A549 (cell line): ENCODE measurements around the gene EPB41L4A. TPM values are rescaled to one million over a fixed set of nuclear protein-coding genes. Genes with fewer than 3 reads are reported as not detected.
"Not testable (repeated sequence)": the region's sequence is repeated elsewhere in the genome, so short reads cannot be mapped to it uniquely, and the experiment has no call there.

Source experiments
- ATAC-seq, 2 experiments: fragments of 200-7000 bp in 1 of 2; fragments of >200 bp in 1 of 2; cut with Nextera tagmentation in 1 of 2; cut with Tn5 transposase in 1 of 2; 3 replicates each; pipeline versions ENCODE4 v1.8.0 to v1.9.1; 2018 to 2020; ENCODE audit warnings: mild to moderate bottlenecking in 1 of 2, moderate library complexity in 1 of 2
- CTCF ChIA-PET: fragments of 300-600 bp; sonication (Branson Sonifier 250); formaldehyde crosslinking; extraction: SDS; loops from one replicate; lab custom pipeline; 2021; ENCODE audit warnings: antibody characterized with exemption, inconsistent platforms; lab: Yijun Ruan, JAX
- POLR2A ChIA-PET: fragments of 350-600 bp; formaldehyde crosslinking; extraction: SDS; loops from one replicate; lab custom pipeline; 2021; ENCODE audit warnings: antibody characterized with exemption, inconsistent platforms; lab: Yijun Ruan, JAX
- DNase-seq, 2 experiments: peaks; one replicate each; pipeline versions ENCODE4 v3.0.0 to v3.0.0-alpha.2; 2011 to 2016; ENCODE audit warnings: low read depth in 1 of 2, low spot score in 1 of 2
- FAIRE-seq: peaks from 2 replicates; lab custom pipeline; 2011; peaks lifted over from hg19 to GRCh38; lab: Jason Lieb, UNC
- H3K27ac ChIP-seq, 2 experiments: fragments of >200 bp; sonication (Bioruptor Twin); formaldehyde crosslinking; 3 replicates each; pipeline ENCODE4 v1.5.1; 2016 to 2017
- H3K4me1 ChIP-seq: fragments of >200 bp; sonication (Bioruptor Twin); formaldehyde crosslinking; 3 replicates; pipeline ENCODE4 v1.6.1; 2016
- H3K4me2 ChIP-seq: fragments of >200 bp; sonication (Bioruptor Twin); formaldehyde crosslinking; 3 replicates; pipeline ENCODE4 v1.6.1; 2016
- H3K4me3 ChIP-seq: fragments of >200 bp; sonication (Bioruptor Twin); formaldehyde crosslinking; 3 replicates; pipeline ENCODE4 v1.5.1; 2016
- H3K9me3 ChIP-seq: fragments of >200 bp; sonication (Bioruptor Twin); formaldehyde crosslinking; 3 replicates; pipeline ENCODE4 v1.6.1; 2016
- BCL3 ChIP-seq: fragments of >200 bp; sonication (Bioruptor Twin); formaldehyde crosslinking; IDR thresholded peaks from 3 replicates; pipeline ENCODE4 v1.6.1; 2016
- CBX8 ChIP-seq: fragments of 200-600 bp; sonication (generic); IDR thresholded peaks from 2 replicates; pipeline ENCODE4 v1.6.1; 2016
- CEBPB ChIP-seq, 2 experiments: fragments of >200 bp in 1 of 2; sonication (Bioruptor Twin) in 1 of 2; formaldehyde crosslinking in 1 of 2; IDR thresholded peaks; 2 replicates each; pipeline ENCODE4 v1.6.1; 2012 to 2016
- CHD2 ChIP-seq: fragments of 150-350 bp; IDR thresholded peaks from 2 replicates; pipeline ENCODE4 v1.6.1; 2014; ENCODE audit warnings: low read length; ENCODE audit not compliant: partially characterized antibody
- CHD4 ChIP-seq: fragments of 200-600 bp; sonication (generic); IDR thresholded peaks from 2 replicates; pipeline ENCODE4 v1.6.1; 2016; ENCODE audit warnings: antibody characterized with exemption, mild to moderate bottlenecking, borderline replicate concordance
- EHMT2 ChIP-seq: fragments of 200-600 bp; sonication (generic); IDR thresholded peaks from 2 replicates; pipeline ENCODE4 v1.6.1; 2016; ENCODE audit warnings: antibody characterized with exemption, low read depth, mild to moderate bottlenecking, moderate library complexity
- GATA3 ChIP-seq: IDR thresholded peaks from 2 replicates; pipeline ENCODE4 v1.6.1; 2012; ENCODE audit warnings: borderline replicate concordance
- HEYL ChIP-seq: fragments of 250-450 bp; sonication (Bioruptor Pico); IDR thresholded peaks from 2 replicates; pipeline ENCODE4 v1.8.0; 2021; ENCODE audit warnings: mild to moderate bottlenecking, moderate library complexity
- JUNB ChIP-seq: fragments of >200 bp; sonication (Bioruptor Twin); formaldehyde crosslinking; IDR thresholded peaks from 2 replicates; pipeline ENCODE4 v1.6.1; 2016
- MAZ ChIP-seq: fragments of 150-350 bp; IDR thresholded peaks from 2 replicates; pipeline ENCODE4 v1.6.1; 2014; ENCODE audit warnings: antibody characterized with exemption, low read depth, low read length, borderline replicate concordance
- NFE2L2 ChIP-seq: fragments of 150-350 bp; conservative IDR thresholded peaks from 2 replicates; pipeline ENCODE4 v1.6.1; 2014; ENCODE audit warnings: low read length
- POLR2A ChIP-seq: IDR thresholded peaks from 2 replicates; pipeline ENCODE4 v1.6.1; 2012; ENCODE audit warnings: mild to moderate bottlenecking, low read length
- POLR2AphosphoS2 ChIP-seq: conservative IDR thresholded peaks from 2 replicates; pipeline ENCODE4 v1.6.1; 2012; ENCODE audit warnings: low read length, improper control_type of control experiment, inconsistent platforms
- RAD21 ChIP-seq, 2 experiments: fragments of >200 bp in 1 of 2; sonication (Bioruptor Twin) in 1 of 2; formaldehyde crosslinking in 1 of 2; IDR thresholded peaks in 1 of 2; conservative IDR thresholded peaks in 1 of 2; 2 replicates in 1 of 2; 3 replicates in 1 of 2; pipeline ENCODE4 v1.6.1; 2012 to 2018; ENCODE audit warnings: inconsistent platforms in 1 of 2
- RARB ChIP-seq: fragments of 250-450 bp; sonication (Bioruptor Pico); IDR thresholded peaks from 2 replicates; pipeline ENCODE4 v1.8.0; 2021; ENCODE audit warnings: mild to moderate bottlenecking, moderate library complexity
- REST ChIP-seq: fragments of 200-600 bp; sonication (generic); IDR thresholded peaks from 2 replicates; pipeline ENCODE4 v1.6.1; 2016; ENCODE audit warnings: antibody characterized with exemption, mild to moderate bottlenecking, moderate library complexity
- RFX5 ChIP-seq: fragments of 450-650 bp; IDR thresholded peaks from 2 replicates; pipeline ENCODE4 v1.7.1; 2014; ENCODE audit warnings: antibody characterized with exemption, mild to moderate bottlenecking, moderate library complexity
- SREBF2 ChIP-seq: fragments of 450-650 bp; IDR thresholded peaks from 2 replicates; pipeline ENCODE4 v1.6.1; 2014; ENCODE audit warnings: mild to moderate bottlenecking, moderate library complexity
- ZC3H11A ChIP-seq: fragments of 450-650 bp; IDR thresholded peaks from 2 replicates; pipeline ENCODE4 v1.6.1; 2014; ENCODE audit warnings: antibody characterized with exemption, mild to moderate bottlenecking
- ZNF302 ChIP-seq: fragments of 250-450 bp; sonication (Bioruptor Pico); IDR thresholded peaks from 2 replicates; pipeline ENCODE4 v1.9.0; 2021; ENCODE audit warnings: inconsistent platforms, mild to moderate bottlenecking, moderate library complexity
- WGBS: methylation state at CpG from one replicate; pipeline ENCODE4 v1.1.6; 2017; ENCODE audit errors: missing lambda C conversion rate; 5-methylcytosine and 5-hydroxymethylcytosine counted together
- polyA plus RNA-seq, 4 experiments: library from polyadenylated mRNA; depleted of rRNA in 3 of 4; stranded (reverse); fragments of >200 nt; fragmentation: RNase III in 1 of 4; extraction: RNeasy Plus Mini Kit Qiagen cat#74134 plus additional on column Dnase treatment in 1 of 4; gene quantifications; 2 replicates in 3 of 4; 3 replicates in 1 of 4; pipeline ENCODE4 v1.2.3, GENCODE V29; 2011 to 2017

The EPB41L4A gene
- polyA plus RNA-seq, 2 of the 4 experiments (the other 2 are of a cell fraction) = 1.3 to 4.4 TPM

DNA sequence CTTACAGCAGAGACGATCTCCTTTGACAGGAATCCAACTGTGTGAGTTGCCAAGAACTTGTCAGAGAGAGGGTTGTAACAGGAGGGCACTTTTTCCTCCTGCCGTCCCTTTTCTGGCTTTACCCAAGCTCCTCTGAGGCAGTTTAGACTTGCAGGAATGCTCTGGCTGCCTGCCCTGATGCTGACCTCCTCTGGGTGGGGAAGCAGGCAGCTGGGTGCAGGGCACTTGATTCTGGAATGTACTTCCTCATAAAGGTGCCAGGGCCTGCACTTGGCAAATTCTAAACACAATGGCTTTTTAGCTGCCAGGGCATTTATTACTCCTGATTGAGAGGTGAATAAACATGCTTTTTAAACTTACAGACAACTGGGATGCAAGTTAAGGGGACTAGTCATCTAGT, 190.4 kb downstream of the EPB41L4A start (continued):
- TF ChIP-seq POLR2A (no peak), NFE2L2 (no peak)

- Histone ChIP-seq H3K9me3 (no peaks in the 10 kb centered on the region), H3K4me3 (peak overlapping the region; percentile 12; the same call in 1 of the 3 replicates), H3K4me2 (peak overlapping the region; percentile 61), H3K27ac (peak overlapping the region; percentile 64 to 71), H3K4me1 (peaks cover 35% of the 10 kb centered on the region)
- ChIA-PET CTCF (interaction anchor here (0.7 to 2.6 kb wide), 3 partner anchors 17 to 192 kb away, joined by 4 to 10 read pairs (median 6); no protein-coding TSS in a partner anchor), POLR2A (interaction anchor here (1.0 kb wide), 1 partner anchor 9 kb away, joined by 3 read pairs; no protein-coding TSS in a partner anchor)
- no peak for FAIRE-seq
- ATAC-seq = peak in 1 of 2 experiments; percentile 64; a peak in 3 of 6 replicates
- 50% methylated on average over 4 of the region's 4 CpGs for WGBS
- TF ChIP-seq GATA3 (no peak), BCL3 (no peak), SREBF2 (no peak), HEYL (CRISPR knock-in tag) (no peak), JUNB (no peak), CHD4 (no peak), CEBPB (IDR thresholded peaks at IDR 0.05) (no peak), CHD2 (no peak)
- no peak for DNase-seq
Measured at GRCh38 chr5:112227911-112228631, 191.0 kb downstream of the EPB41L4A start.

DNA sequence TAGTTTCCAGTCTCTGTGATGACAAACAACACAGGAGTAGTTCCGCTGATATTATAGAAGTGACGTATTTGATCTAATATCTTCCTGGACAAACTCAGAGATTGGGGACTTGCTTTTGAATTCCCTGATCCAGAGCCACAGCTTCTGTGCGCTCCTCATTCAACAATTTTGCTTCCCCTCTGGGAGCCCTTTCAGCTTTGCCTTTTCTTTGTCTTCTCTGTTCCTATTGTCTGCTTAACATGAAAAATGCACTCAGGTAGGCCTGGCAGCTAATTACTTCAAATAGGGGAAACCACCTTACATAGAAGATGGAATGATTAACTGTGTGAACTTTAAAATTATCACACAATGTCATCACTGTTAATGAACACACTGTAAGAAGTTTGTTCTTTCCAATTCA, 192.9 kb downstream of the EPB41L4A start:
- Histone ChIP-seq H3K4me3 (no peak overlapping the region), H3K4me1 (peaks cover 40% of the 10 kb centered on the region), H3K9me3 (no peaks in the 10 kb centered on the region), H3K27ac (no peak overlapping the region), H3K4me2 (no peak overlapping the region)
- ChIA-PET POLR2A (no interaction called here), CTCF (interaction anchor here (1.1 kb wide), 1 partner anchor 11 kb away, joined by 3 read pairs; no protein-coding TSS in a partner anchor)
- WGBS = 86% methylated on average over 3 of the region's 3 CpGs
- TF ChIP-seq CEBPB (IDR thresholded peaks at IDR 0.05) (no peak), EHMT2 (no peak), CBX8 (no peak), RFX5 (no peak), RAD21 (conservative IDR thresholded peaks at IDR 0.05 in 1 of 2, IDR thresholded peaks at IDR 0.05 in 1 of 2) (no peak), RARB (CRISPR knock-in tag) (no peak), ZC3H11A (no peak), GATA3 (no peak), MAZ (no peak), ZNF302 (CRISPR knock-in tag) (no peak), REST (no peak), POLR2AphosphoS2 (no peak), BCL3 (no peak)
- DNase-seq (no peak), FAIRE-seq (no peak), ATAC-seq (no peak)

- H3K4me2 ChIP-seq, H3K4me3 ChIP-seq, H3K27ac ChIP-seq, H3K9me3 ChIP-seq, ATAC-seq, POLR2A ChIA-PET, FAIRE-seq, DNase-seq: not testable (repeated sequence)
- H3K4me1 ChIP-seq = peaks cover 25% of the 10 kb centered on the region
- 92% methylated on average over 7 of the region's 7 CpGs for WGBS
- CTCF ChIA-PET = interaction anchor here (2.4 kb wide), 1 partner anchor 11 kb away, joined by 11 read pairs; no protein-coding TSS in a partner anchor
Measured at GRCh38 chr5:112222997-112223396, 196.1 kb downstream of the EPB41L4A start.
